Esophagus squamous epithelium (tissue), 4 donors: Measurements from ENCODE around the gene BACE1.

Experiments used
- CTCF ChIP-seq, 6 experiments: fragments of 450-650 bp in 4 of 6; fragments of 200-600 bp in 2 of 6; sonication (generic) in 2 of 6; IDR thresholded peaks; one replicate each; pipeline ENCODE4 v1.5.1; 2016 to 2019; ENCODE audit warnings: antibody characterized with exemption in 6 of 6, mild to moderate bottlenecking in 4 of 6, moderate library complexity in 4 of 6
- POLR2A ChIP-seq, 4 donors: fragments of 450-650 bp; IDR thresholded peaks; one replicate each; pipeline ENCODE4 v1.6.1; 2017; ENCODE audit warnings: antibody characterized with exemption in 4 of 4, mild to moderate bottlenecking in 4 of 4, moderate library complexity in 3 of 4

DNA sequence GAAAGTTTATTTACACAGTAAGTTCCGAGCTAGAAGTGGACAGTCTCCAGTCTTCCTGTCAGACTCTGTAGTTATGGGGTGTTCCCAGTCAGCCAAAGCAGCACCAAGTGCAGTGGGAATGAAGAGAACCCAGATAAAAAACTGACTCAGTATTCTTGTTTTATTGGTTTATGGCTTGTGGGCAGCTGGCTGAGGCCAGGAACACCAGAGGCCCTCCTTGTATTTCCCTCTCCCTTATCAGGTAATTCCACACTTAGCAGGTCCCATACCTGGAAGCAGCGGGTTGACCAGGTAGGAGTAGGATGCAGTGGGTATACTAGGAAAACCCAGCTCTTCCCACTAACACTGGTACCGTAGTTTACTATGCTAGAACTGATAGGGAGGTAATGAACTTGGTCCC is 28.4 kb downstream of the BACE1 start:
- TF ChIP-seq CTCF (IDR thresholded peaks at IDR 0.05) (no peak), POLR2A (IDR thresholded peaks at IDR 0.05) (no peak)
